ENCODE results near the gene CBX1. TPM values are rescaled to one million over a fixed set of nuclear protein-coding genes. Genes with fewer than 3 reads are reported as not detected.
"Not testable (repeated sequence)": the region's sequence is repeated elsewhere in the genome, so short reads cannot be mapped to it uniquely, and the experiment has no call there.

The CBX1 gene
- total RNA-seq, 2 experiments from 2014 or later, result 5.5 to 6.6 TPM

DNA sequence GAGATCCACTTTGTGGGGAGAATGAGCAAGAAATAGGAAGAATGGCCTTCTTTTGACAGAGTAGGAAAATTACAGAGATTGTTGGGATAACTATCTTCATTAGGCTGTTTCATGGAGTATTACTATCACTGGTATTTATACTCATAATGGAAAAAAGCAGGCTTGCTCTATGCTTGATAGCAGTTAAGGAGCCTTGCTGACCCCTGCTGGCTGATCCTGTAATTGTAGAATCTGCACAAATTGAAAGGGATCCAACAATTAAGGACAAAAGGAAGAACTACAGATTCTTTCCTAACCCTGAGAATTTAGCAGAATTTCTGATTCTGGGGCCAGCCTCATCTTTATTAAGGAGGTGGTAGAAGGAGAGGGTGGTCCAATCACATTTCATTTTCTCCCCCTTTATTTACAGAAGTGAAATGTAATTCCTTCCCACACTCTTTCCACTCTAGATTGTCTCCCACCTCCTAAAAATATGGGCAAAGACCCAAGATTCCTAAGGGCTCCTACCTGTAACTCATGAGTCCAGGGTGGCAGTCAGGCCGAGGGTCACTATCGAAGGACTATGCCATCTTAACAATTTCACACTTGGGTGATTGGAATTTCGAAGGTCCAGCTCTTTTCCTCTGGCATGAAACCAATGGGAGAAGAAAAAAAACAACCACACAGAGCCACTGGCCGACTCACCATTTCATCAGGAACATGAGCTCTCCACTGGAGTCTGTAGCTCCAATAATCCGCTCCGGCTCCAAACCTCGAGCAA is 26.8 kb downstream of the CBX1 start:
- intact Hi-C loops (cut with DNase I, micrococcal nuclease), result loop anchor here (1.0 to 2.0 kb wide), 5 partner anchors 26 to 125 kb away; partner anchors contain the start of genes COPZ2 (in 1 of the 2) and NFE2L1 (in 1 of the 2)
- ATAC-seq (ENCODE audit: poor library complexity), result peak; percentile 86
- no peak overlapping the region for H3K27ac Mint-ChIP-seq

DNA sequence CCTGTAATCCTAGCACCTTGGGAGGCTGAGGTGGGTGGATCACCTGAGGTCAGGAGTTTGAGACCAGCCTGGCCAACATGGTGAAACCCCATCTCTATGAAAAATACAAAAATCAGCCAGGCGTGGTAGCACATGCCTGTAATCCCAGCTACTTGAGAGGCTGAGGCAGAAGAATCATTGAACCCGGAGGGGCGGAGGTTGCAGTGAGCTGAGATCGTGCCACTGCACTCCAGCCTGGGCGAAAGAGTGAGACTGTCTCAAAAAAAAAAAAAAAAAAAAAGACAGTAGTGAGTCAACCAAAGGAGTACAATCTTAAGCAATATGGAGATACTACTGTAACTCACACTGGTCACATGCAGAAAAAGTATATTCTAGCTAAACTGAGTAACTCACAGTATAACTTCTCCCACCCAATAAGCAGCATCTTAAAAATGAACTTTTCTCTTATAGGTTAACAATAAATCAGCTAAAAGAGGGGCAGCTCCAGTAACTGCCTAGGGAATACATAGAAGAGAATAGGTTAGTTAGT is 27.6 kb downstream of the CBX1 start:
- not testable (repeated sequence) for H3K4me3 Mint-ChIP-seq; H3K27ac Mint-ChIP-seq; H3K9me3 Mint-ChIP-seq; ATAC-seq (ENCODE audit: poor library complexity); H3K27me3 Mint-ChIP-seq; H3K4me1 Mint-ChIP-seq (ENCODE audit: low read depth); H3K4me3 ChIP-seq (ENCODE audit: low read length); H3K4me1 ChIP-seq (ENCODE audit: insufficient read depth, low read length); H3K9me3 ChIP-seq (ENCODE audit: control insufficient read depth in 1 of 2, insufficient read depth in 1 of 2, low read length in 2 of 2); H3K27ac ChIP-seq (ENCODE audit: low read depth in 1 of 2, low read length in 2 of 2); H3K27me3 ChIP-seq (ENCODE audit: control insufficient read depth in 1 of 2, insufficient read depth in 2 of 2, low read length in 2 of 2); DNase-seq
- H3K36me3 Mint-ChIP-seq (ENCODE audit: low read depth), result peaks cover 57% of the 10 kb centered on the region
- intact Hi-C loops (cut with DNase I, micrococcal nuclease), result loop anchor here (1.0 to 2.0 kb wide), 5 partner anchors 25 to 124 kb away; partner anchors contain the start of genes COPZ2 (in 1 of the 2) and NFE2L1 (in 1 of the 2)
- ChIA-PET POLR2A (interaction anchor here (0.7 kb wide), 2 partner anchors 24 to 43 kb away, joined by 3 read pairs; no protein-coding TSS in a partner anchor), CTCF (interaction anchor here (0.7 to 4.0 kb wide), 8 partner anchors 9 to 563 kb away, joined by 3 to 37 read pairs (median 4); partner anchors contain the start of gene CDK5RAP3)
- H3K36me3 ChIP-seq (ENCODE audit: insufficient read depth, low read length), result peaks cover 45% of the 10 kb centered on the region

More for the DNA sequence above, 26.8 kb downstream of the CBX1 start:
- Histone ChIP-seq H3K4me3 (ENCODE audit: low read length) (no peak overlapping the region), H3K36me3 (ENCODE audit: insufficient read depth, low read length) (peaks cover 43% of the 10 kb centered on the region), H3K4me1 (ENCODE audit: insufficient read depth, low read length) (no peaks in the 10 kb centered on the region), H3K27me3 (ENCODE audit: control insufficient read depth in 1 of 2, insufficient read depth in 2 of 2, low read length in 2 of 2) (no peaks in the 10 kb centered on the region), H3K9me3 (ENCODE audit: control insufficient read depth in 1 of 2, insufficient read depth in 1 of 2, low read length in 2 of 2) (no peaks in the 10 kb centered on the region), H3K27ac (ENCODE audit: low read depth in 1 of 2, low read length in 2 of 2) (no peak overlapping the region)
- no peaks in the 10 kb centered on the region for H3K4me1 Mint-ChIP-seq (ENCODE audit: low read depth)
- H3K4me3 Mint-ChIP-seq, result no peak overlapping the region
- ChIA-PET POLR2A (interaction anchor here (0.7 to 0.9 kb wide), 2 partner anchors 25 to 27 kb away, joined by 3 read pairs; no protein-coding TSS in a partner anchor), CTCF (interaction anchor here (0.7 to 4.0 kb wide), 6 partner anchors 8 to 562 kb away, joined by 3 to 37 read pairs (median 4); partner anchors contain the start of gene CDK5RAP3)
- DNase-seq, result peak; percentile 55 to 84 (median 70)
- TF ChIP-seq, protein P1, sequence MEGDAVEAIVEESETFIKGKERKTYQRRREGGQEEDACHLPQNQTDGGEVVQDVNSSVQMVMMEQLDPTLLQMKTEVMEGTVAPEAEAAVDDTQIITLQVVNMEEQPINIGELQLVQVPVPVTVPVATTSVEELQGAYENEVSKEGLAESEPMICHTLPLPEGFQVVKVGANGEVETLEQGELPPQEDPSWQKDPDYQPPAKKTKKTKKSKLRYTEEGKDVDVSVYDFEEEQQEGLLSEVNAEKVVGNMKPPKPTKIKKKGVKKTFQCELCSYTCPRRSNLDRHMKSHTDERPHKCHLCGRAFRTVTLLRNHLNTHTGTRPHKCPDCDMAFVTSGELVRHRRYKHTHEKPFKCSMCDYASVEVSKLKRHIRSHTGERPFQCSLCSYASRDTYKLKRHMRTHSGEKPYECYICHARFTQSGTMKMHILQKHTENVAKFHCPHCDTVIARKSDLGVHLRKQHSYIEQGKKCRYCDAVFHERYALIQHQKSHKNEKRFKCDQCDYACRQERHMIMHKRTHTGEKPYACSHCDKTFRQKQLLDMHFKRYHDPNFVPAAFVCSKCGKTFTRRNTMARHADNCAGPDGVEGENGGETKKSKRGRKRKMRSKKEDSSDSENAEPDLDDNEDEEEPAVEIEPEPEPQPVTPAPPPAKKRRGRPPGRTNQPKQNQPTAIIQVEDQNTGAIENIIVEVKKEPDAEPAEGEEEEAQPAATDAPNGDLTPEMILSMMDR (IDR thresholded peaks at IDR 0.05), result peak; percentile 85
- H3K27me3 Mint-ChIP-seq, result no peaks in the 10 kb centered on the region
- peaks cover 52% of the 10 kb centered on the region for H3K36me3 Mint-ChIP-seq (ENCODE audit: low read depth)
- H3K9me3 Mint-ChIP-seq, result no peaks in the 10 kb centered on the region

GRCh38 chr17:48072811-48073210 is 28.5 kb downstream of the CBX1 start:
- H3K27me3 ChIP-seq (ENCODE audit: control insufficient read depth in 1 of 2, insufficient read depth in 2 of 2, low read length in 2 of 2); H3K4me3 ChIP-seq (ENCODE audit: low read length); H3K4me1 Mint-ChIP-seq (ENCODE audit: low read depth); intact Hi-C loops (cut with DNase I, micrococcal nuclease); H3K4me3 Mint-ChIP-seq; H3K27ac ChIP-seq (ENCODE audit: low read depth in 1 of 2, low read length in 2 of 2); H3K9me3 ChIP-seq (ENCODE audit: control insufficient read depth in 1 of 2, insufficient read depth in 1 of 2, low read length in 2 of 2); H3K4me1 ChIP-seq (ENCODE audit: insufficient read depth, low read length); ATAC-seq (ENCODE audit: poor library complexity); DNase-seq; POLR2A ChIA-PET; H3K27me3 Mint-ChIP-seq; H3K27ac Mint-ChIP-seq; H3K9me3 Mint-ChIP-seq: not testable (repeated sequence)
- CTCF ChIA-PET, result interaction anchor here (2.2 to 4.0 kb wide), 2 partner anchors 25 to 46 kb away, joined by 6 to 37 read pairs; no protein-coding TSS in a partner anchor
- peaks cover 50% of the 10 kb centered on the region for H3K36me3 ChIP-seq (ENCODE audit: insufficient read depth, low read length)
- H3K36me3 Mint-ChIP-seq (ENCODE audit: low read depth), result peaks cover 60% of the 10 kb centered on the region

- ChIA-PET CTCF (interaction anchor here (1.5 to 2.2 kb wide), 2 partner anchors 24 to 46 kb away, joined by 4 to 6 read pairs; no protein-coding TSS in a partner anchor), POLR2A (no interaction called here)
- Mint-ChIP-seq H3K9me3 (no peaks in the 10 kb centered on the region), H3K27ac (peak overlapping the region; percentile 36), H3K4me1 (ENCODE audit: low read depth) (no peaks in the 10 kb centered on the region), H3K36me3 (ENCODE audit: low read depth) (peaks cover 62% of the 10 kb centered on the region), H3K27me3 (no peaks in the 10 kb centered on the region), H3K4me3 (no peak overlapping the region)
- Histone ChIP-seq H3K27ac (ENCODE audit: low read depth in 1 of 2, low read length in 2 of 2) (no peak overlapping the region), H3K4me3 (ENCODE audit: low read length) (no peak overlapping the region), H3K9me3 (ENCODE audit: control insufficient read depth in 1 of 2, insufficient read depth in 1 of 2, low read length in 2 of 2) (no peaks in the 10 kb centered on the region), H3K4me1 (ENCODE audit: insufficient read depth, low read length) (no peaks in the 10 kb centered on the region), H3K36me3 (ENCODE audit: insufficient read depth, low read length) (peaks cover 52% of the 10 kb centered on the region), H3K27me3 (ENCODE audit: control insufficient read depth in 1 of 2, insufficient read depth in 2 of 2, low read length in 2 of 2) (no peaks in the 10 kb centered on the region)
- TF ChIP-seq, protein P1 (IDR thresholded peaks at IDR 0.05), result no peak
- DNase-seq (no peak), ATAC-seq (ENCODE audit: poor library complexity) (no peak)
- intact Hi-C loops (cut with DNase I, micrococcal nuclease), result no loop called here
These were observed 29.6 kb downstream of the CBX1 start for GRCh38 chr17:48071654-48072053.
